Neuron (in vitro differentiated cells): Measurements from ENCODE around the gene TMEM145.

ENCODE experiments used
- H2AFZ ChIP-seq: one replicate; pipeline ENCODE4 v1.6.1; 2013; ENCODE audit warnings: low read depth, mild to moderate bottlenecking, inconsistent platforms, low read length, moderate library complexity
- H3K27me3 ChIP-seq: one replicate; pipeline ENCODE4 v1.6.1; 2013; ENCODE audit warnings: low read length; ENCODE audit not compliant: insufficient read depth
- H3K36me3 ChIP-seq: one replicate; pipeline ENCODE4 v1.6.1; 2013; ENCODE audit warnings: low read length; ENCODE audit not compliant: insufficient read depth
- H3K4me1 ChIP-seq: one replicate; pipeline ENCODE4 v1.6.1; 2013; ENCODE audit warnings: low read length; ENCODE audit not compliant: insufficient read depth
- H3K4me3 ChIP-seq: 2 replicates; pipeline ENCODE4 v1.5.1; 2013; ENCODE audit warnings: mild to moderate bottlenecking, low read length, moderate library complexity
- H3K9me3 ChIP-seq: one replicate; pipeline ENCODE4 v1.6.1; 2013; ENCODE audit warnings: low read length

The TMEM145 gene

DNA sequence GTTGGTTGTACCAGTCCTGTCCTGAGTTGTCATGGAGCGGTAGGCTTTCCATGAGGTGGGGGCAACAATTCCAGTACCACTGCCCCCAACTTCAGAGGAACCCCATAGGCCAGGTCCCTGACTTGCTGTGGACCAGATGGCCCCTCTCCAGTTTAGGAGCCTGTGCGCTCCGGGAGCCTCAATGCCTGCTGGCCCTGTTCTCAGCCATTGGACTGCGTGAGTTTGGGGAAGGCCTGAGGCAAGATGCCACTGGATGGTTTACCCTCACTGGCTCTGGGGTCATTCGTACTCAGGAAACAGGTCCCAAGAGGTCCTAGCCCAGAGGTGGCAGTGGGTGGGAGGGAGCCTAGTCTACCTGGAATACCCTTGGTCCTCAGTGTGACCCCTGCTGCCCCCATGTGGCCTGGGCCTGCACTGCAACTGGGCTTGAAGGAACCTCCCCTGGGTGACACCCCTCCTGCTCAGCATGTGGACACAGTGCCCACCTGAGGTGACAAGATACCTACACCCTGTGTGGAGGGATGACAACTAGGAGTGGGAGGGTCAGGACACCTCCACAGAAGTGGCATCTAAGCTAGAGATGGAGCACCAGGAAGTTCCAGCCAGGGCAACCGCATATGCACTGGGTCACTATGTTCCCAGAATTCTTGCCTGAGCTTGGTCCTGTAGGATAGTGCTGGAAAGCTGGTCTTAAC lies 17.1 kb upstream of the TMEM145 start:
- Histone ChIP-seq H2AFZ (no peak overlapping the region), H3K9me3 (no peaks in the 10 kb centered on the region), H3K4me1 (peaks cover under 1% of the 10 kb centered on the region), H3K36me3 (peaks cover 58% of the 10 kb centered on the region), H3K27me3 (no peaks in the 10 kb centered on the region), H3K4me3 (no peak overlapping the region)

DNA sequence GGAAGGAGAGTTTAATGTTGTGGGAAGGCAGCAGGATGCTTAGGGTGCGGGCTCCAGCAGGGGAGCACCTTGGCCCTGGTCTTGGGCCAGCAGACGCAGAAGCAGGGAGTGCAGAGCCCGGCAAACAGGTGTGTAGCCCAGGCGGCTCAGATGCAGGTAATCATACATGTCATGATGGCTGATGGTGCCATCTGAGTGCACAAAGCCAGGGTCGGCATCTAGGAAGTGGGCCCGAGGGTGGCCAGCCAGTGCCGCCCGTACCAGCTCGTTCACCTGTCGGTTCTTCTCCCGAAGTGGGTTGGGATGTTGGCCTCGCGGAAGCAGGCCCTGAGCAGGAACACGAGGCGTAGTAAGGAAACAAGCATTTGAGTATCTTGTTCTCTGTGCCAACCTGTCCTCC lies 16.1 kb upstream of the TMEM145 start:
- Histone ChIP-seq H3K4me3 (no peak overlapping the region), H3K27me3 (no peaks in the 10 kb centered on the region), H3K4me1 (peaks cover 9% of the 10 kb centered on the region), H3K9me3 (no peaks in the 10 kb centered on the region), H2AFZ (no peak overlapping the region), H3K36me3 (peaks cover 48% of the 10 kb centered on the region)

DNA sequence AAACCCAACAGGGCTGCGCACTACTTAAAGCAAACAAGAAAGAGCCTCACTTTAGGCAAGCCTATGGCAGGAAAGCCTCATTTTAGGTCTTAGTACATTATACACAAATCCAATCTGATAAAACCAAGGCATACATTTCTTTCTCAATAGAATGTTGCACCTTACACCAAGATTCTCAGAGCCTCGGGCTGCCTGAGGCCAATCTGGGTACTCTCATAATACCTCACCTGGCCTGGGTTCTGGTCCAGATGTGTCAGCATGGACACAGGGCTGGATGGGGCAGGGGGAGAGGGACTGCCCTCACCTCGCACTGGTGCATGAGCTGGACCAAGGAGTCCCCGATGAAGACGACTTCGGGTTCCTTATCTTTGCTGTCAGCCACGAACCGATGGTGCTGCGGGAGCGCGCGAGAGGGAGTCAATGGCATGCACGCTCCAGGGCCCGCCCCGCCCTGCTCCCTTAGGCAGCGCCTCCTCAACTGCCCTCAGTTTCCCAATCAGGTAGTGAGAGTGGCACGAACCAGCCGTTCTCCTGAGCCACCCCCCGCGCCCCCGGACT lies 11.4 kb upstream of the TMEM145 start, which contains the start of gene PRR19:
Gene PRR19, plus strand, starts transcription at position 487 of the 558 bp plus-strand sequence. CDS start 7,453 bp downstream, outside the sequence.
- peak within 1 kb of the TSS; percentile 51 for H2AFZ ChIP-seq
- no peaks in the 10 kb centered on the region for H3K27me3 ChIP-seq
- H3K4me3 ChIP-seq: peak within 1 kb of the TSS; percentile 79
- peaks cover 15% of the 10 kb centered on the region for H3K36me3 ChIP-seq
- H3K4me1 ChIP-seq: peaks cover 17% of the 10 kb centered on the region
- H3K9me3 ChIP-seq: no peaks in the 10 kb centered on the region

DNA sequence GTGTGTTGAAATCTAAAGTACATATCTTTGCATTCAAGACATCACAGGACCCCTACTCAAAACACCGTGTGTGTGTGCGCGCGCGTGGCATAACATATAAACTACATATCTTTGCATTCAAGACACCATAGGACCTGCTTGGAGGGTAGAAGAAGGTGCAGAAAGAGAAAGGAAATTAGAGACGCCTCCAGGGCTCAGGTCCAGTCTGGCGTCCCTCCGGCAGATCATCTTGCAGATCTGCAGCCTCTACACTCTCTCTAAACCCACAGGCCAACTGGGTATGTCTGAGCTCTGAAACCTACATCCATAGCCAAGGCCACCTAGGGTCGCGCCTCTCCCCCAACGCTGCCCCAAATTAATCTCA lies 10.0 kb upstream of the TMEM145 start:
- H3K36me3 ChIP-seq: peaks cover 7% of the 10 kb centered on the region
- peak overlapping the region; percentile 51 for H2AFZ ChIP-seq
- H3K4me1 ChIP-seq: peaks cover 17% of the 10 kb centered on the region
- H3K27me3 ChIP-seq: no peaks in the 10 kb centered on the region
- peak overlapping the region; percentile 79 for H3K4me3 ChIP-seq
- H3K9me3 ChIP-seq: peaks cover 3% of the 10 kb centered on the region

DNA sequence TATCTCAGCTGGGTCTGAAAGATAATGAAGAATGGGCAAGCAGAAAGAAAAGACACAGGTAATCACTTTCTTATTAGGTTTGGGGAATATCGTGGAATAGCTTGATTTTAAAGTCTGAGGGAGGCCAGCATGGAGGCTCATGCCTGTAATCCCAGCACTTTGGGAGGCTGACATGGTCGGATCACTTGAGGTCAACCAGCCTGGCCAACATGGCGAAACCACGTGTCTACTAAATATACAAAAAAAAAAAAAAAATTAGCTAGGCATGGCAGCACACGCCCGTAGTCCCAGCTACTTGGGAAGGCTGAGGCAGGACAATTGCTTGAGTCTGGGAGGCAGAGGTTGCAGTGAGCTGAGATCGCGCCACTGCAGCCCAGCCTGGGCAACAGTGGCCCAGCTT lies 9.2 kb upstream of the TMEM145 start:
- peaks cover 3% of the 10 kb centered on the region for H3K9me3 ChIP-seq
- H3K4me3 ChIP-seq: no peak overlapping the region
- H2AFZ ChIP-seq: no peak overlapping the region
- peaks cover 7% of the 10 kb centered on the region for H3K36me3 ChIP-seq
- no peaks in the 10 kb centered on the region for H3K27me3 ChIP-seq
- H3K4me1 ChIP-seq: peaks cover 17% of the 10 kb centered on the region

DNA sequence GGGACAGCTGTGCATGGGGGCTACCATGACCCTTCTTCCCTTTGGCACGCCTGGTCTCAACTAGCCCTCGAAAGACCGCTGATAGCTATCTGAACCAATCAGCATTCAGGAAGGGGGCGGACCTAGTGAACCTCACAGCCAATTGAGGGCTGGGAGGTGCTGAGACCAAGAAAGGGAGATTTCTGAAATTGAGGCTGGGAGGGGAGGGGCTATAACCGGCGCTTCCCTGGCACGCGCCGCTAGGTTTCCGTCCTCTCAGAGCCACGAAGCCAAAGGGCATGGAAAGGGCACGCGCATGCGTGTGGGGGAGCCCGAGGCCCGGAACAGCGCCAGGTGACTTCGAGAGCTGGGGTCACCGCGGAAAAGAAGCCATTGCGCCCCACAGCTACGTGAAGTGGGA lies 6.5 kb upstream of the TMEM145 start:
- H2AFZ ChIP-seq: no peak overlapping the region
- H3K4me1 ChIP-seq: peaks cover 10% of the 10 kb centered on the region
- H3K27me3 ChIP-seq: no peaks in the 10 kb centered on the region
- no peak overlapping the region for H3K4me3 ChIP-seq
- H3K36me3 ChIP-seq: no peaks in the 10 kb centered on the region
- peaks cover 3% of the 10 kb centered on the region for H3K9me3 ChIP-seq

DNA sequence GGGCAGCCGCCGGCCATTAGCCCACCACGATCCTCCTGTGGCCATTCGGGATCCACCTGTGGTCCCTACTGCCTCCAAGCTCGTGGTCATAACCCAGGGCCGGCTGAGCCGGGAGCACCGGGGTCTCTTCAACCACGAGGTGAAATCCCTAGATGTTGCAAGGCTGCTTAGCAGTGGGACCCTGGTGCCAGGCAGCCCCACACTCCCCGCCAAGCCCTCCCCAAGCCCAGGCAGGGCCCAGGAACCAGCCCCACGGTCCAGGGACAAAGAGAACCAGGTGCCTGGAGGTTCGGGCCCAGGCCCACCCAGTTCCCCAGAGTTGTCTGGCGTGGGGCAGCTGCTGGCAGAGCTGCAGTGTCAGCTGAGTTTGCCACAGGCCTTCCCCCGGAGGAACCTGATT lies 3.4 kb upstream of the TMEM145 start:
- Histone ChIP-seq H2AFZ (no peak overlapping the region), H3K9me3 (peaks cover 3% of the 10 kb centered on the region), H3K4me3 (no peak overlapping the region), H3K36me3 (no peaks in the 10 kb centered on the region), H3K4me1 (peaks cover 4% of the 10 kb centered on the region), H3K27me3 (no peaks in the 10 kb centered on the region)

DNA sequence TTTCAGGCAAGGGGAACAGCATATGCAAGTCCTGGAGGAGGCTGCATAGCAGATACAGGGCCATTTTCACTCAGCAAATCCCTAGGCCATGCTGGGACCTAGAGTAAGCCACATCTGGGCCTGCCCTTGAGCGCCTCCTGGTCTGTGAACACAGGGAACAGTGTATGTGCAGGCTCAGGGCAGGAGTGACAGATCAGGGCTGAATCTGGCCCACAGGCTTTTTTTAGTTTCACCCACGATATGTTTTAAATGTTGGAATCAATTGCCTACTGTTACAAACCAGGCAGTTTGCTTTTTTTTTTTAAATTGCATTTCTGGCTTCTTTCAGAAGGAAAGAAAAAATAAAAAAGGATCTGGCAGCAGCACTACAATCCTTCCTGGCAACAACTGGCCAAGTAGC lies 1.5 kb upstream of the TMEM145 start:
- H3K9me3 ChIP-seq: peaks cover 3% of the 10 kb centered on the region
- peaks cover 7% of the 10 kb centered on the region for H3K4me1 ChIP-seq
- no peaks in the 10 kb centered on the region for H3K36me3 ChIP-seq
- H3K4me3 ChIP-seq: no peak overlapping the region
- no peak overlapping the region for H2AFZ ChIP-seq
- H3K27me3 ChIP-seq: no peaks in the 10 kb centered on the region

DNA sequence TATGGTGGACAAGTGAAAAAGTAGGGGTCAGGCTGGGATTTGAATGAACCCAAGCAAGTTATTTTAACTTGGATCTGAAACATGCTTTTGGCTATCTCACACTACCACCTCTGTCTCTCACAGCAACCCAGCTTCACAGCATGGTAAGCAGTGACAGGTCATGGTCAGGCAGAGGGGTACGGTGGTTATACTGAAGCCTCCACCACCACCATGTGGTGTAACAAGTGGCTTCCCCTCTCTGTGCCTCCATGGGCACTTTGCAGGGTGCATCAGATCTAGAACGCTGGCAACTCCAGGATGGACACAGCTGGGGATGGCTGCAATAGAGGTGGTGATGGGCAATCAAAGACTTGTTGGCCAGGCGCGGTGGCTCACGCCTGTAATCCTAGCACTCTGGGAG lies 739 bp upstream of the TMEM145 start:
- no peaks in the 10 kb centered on the region for H3K27me3 ChIP-seq
- H3K36me3 ChIP-seq: no peaks in the 10 kb centered on the region
- H2AFZ ChIP-seq: peak overlapping the region; percentile 84
- H3K9me3 ChIP-seq: no peaks in the 10 kb centered on the region
- peaks cover 8% of the 10 kb centered on the region for H3K4me1 ChIP-seq
- peak overlapping the region; percentile 4 for H3K4me3 ChIP-seq

DNA sequence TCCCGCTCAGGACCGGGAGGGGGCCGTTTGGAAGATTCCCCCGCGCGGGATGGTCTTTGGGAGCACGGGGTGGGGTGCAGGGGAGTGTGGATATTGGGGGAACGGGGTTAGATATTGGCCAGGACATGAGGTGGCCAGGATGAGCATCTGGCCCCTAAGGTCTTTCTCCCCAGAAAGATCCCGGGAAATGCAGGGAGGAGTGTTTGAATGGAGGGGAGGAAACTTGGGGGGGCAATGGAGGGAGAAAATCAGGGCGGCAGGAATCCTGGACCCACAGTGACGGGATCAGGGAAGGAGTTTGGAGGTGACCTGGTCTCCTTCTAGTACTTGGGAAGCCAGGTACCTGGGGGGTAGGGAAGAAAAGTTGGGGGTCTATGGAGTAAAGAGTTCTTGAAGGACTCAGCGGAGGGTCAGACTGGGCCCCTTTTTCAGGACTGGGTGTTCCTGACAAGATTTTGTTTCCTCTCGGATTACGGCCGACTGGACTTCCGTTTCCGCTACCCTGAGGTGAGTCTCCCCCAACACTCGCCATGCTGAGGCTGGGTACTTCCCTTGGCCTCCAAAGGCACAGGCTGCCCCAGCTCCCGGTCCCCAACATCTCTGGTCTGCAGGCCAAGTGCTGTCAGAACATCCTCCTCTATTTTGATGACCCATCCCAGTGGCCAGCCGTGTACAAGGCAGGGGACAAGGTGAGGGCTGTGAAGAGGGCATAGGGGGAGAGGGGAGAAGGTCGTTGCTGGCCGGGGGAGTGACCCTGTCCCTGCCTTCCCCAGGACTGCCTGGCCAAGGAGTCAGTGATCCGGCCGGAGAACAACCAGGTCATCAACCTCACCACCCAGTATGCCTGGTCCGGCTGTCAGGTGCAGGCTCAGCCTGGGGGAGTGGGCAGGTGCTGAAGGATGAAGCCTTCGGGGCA lies 989 bp downstream of the TMEM145 start:
- Histone ChIP-seq H3K9me3 (no peaks in the 10 kb centered on the region), H2AFZ (peak overlapping the region; percentile 84), H3K27me3 (no peaks in the 10 kb centered on the region), H3K4me1 (peaks cover 8% of the 10 kb centered on the region), H3K4me3 (peak overlapping the region; percentile 52), H3K36me3 (no peaks in the 10 kb centered on the region)

DNA sequence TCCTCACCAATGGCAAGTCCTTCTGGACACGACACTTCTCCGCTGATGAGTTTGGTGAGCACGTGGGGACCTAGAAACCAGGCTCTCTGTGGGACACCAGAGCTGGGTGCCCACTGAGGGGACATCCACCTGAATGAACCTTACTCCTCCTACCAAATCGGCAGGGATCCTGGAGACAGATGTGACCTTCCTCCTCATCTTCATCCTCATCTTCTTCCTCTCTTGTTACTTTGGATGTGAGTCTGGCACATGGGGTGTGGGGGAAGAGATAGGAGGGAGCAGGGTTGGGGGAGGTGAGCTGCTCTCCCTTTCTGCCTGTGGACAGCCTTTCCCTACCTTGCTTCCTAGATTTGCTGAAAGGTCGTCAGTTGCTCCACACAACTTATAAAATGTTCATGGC lies 1.9 kb downstream of the TMEM145 start:
- Histone ChIP-seq H3K27me3 (no peaks in the 10 kb centered on the region), H2AFZ (no peak overlapping the region), H3K4me3 (no peak overlapping the region), H3K4me1 (peaks cover 8% of the 10 kb centered on the region), H3K9me3 (no peaks in the 10 kb centered on the region), H3K36me3 (no peaks in the 10 kb centered on the region)

DNA sequence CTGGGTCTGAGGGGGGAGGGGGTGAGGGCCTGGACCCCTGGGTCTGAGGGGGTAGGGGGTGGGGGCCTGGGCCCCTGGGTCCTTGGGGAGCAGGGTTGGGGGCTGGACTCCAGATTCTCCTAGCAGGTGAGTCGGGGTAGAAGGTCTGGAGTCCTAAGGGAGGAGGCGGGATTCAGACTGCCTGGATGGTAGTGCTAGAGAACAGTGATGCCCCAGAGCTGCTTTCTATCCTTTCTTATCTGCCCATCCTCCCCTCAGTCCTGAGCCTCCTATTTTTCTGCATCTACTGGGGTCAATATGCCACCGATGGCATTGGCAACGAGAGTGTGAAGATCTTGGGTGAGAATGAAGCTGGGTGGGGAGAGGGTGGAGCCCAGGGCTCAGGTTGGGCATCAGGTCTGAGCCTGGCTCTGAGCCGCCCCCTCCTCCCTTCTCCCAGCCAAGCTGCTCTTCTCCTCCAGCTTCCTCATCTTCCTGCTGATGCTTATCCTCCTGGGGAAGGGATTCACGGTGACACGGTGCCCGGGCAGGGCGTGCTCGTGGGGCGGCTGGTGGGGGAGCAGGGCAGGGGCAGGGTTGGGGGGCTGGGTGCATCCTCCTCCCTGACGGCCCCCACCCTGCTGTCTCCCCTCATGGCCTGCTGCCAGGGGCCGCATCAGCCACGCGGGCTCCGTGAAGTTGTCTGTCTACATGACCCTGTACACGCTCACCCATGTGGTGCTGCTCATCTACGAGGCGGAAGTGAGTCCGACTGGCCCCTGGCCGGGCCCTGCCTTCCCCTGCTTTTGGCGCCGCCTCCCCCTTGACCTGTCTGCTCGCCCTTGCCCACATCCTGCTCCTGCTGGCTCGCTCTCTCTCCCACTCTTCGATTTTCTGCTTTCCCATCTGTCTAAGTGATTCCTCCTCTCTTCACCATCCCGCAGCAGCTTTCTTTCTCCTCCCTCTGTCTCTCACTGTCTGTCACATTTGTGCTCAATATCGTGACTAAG lies 3.4 kb downstream of the TMEM145 start:
- no peaks in the 10 kb centered on the region for H3K36me3 ChIP-seq
- H3K27me3 ChIP-seq: no peaks in the 10 kb centered on the region
- H3K9me3 ChIP-seq: no peaks in the 10 kb centered on the region
- no peak overlapping the region for H3K4me3 ChIP-seq
- no peak overlapping the region for H2AFZ ChIP-seq
- H3K4me1 ChIP-seq: peaks cover 8% of the 10 kb centered on the region
